Measurements from ENCODE around the gene ZNF319.
"Not testable (repeated sequence)": the region's sequence is repeated elsewhere in the genome, so short reads cannot be mapped to it uniquely, and the experiment has no call there.

ZNF319 gene

GRCh38 chr16:57979006-57979585, 21.4 kb downstream of the ZNF319 start:
- DNase-seq (ENCODE audit: low read depth in 4 of 4, low spot score in 1 of 4): no peak

GRCh38 chr16:57978070-57978465, 22.4 kb downstream of the ZNF319 start:
- not testable (repeated sequence) for DNase-seq (ENCODE audit: low read depth in 4 of 4, low spot score in 1 of 4)

- no peak for DNase-seq (ENCODE audit: low read depth in 4 of 4, low spot score in 1 of 4)
These were observed 22.9 kb downstream of the ZNF319 start for GRCh38 chr16:57977418-57978069.

DNA sequence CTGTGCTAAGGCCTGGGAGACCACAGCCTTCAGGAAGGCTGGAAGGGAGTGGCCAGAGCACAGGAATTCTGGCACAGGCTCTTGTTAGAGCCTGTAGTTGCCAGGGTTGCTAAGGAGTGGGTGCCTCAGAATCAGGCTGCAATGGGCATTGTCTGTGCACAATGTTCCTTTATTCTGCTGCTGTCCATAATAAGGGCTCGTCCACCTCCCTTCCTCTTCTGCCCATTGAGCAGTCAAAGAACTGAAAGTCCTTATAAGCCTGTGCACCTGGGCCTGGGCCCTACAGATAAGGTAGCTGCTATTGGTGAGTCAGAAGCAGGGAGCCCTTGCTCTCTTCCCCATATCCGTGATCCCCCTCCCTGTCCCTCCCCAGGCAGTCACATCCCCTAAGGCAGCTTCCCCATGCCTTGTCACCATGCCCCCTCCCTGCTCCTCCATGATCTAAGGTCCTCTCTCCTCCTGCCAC, 24.1 kb downstream of the ZNF319 start:
- DNase-seq (ENCODE audit: low read depth in 4 of 4, low spot score in 1 of 4): no peak

DNA sequence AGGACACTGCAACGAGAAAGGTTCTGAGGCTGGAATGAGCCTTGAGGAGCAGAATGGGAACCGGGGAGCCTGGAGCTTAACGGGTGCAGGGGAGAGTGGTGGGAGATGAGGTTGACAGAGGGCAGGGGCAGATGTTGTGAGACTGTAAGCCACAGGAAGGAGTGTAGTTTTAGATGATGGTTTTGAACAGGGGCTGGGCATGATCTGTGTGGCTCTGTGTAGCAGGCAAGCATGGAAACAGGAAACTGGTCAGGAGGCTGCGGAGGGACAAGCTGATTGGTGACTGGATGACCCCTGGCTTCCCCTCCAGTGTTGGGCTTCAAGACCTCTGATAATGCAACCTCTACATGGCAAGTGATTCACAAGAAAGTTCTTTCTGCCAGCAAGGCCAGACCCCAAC, 28.2 kb downstream of the ZNF319 start:
- DNase-seq (ENCODE audit: low read depth in 4 of 4, low spot score in 1 of 4): no peak

- DNase-seq (ENCODE audit: low read depth in 4 of 4, low spot score in 1 of 4): no peak
These were observed 28.6 kb downstream of the ZNF319 start for GRCh38 chr16:57971848-57972247.

- no peak for DNase-seq (ENCODE audit: low read depth in 4 of 4, low spot score in 1 of 4)
These were observed 29.5 kb downstream of the ZNF319 start, which contains the start of gene CNGB1 for GRCh38 chr16:57970970-57971369. Gene CNGB1 (minus strand): TSS chr16:57971128. CDS start chr16:57967286, 3,842 bp downstream.

DNA sequence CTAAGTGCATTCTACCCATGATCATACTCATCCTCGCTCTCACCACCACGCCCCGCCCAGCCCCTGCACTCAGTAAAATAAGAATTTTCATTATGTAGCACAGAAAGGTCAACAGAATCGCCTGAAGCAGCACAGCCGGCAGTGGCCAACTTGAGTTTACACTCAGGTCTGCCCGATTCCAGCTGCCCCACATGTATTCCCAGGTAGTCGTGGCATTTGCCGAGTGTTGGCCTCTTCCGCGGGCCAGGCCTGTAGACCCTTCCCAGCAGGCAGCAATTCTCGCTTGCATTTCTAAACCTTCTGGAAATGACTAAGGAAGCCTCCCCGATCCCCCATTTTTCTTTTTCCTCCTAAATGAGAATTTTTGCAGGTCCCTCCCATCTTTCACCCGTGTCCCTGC, 30.2 kb downstream of the ZNF319 start:
- DNase-seq (ENCODE audit: low read depth in 4 of 4, low spot score in 1 of 4): no peak

DNA sequence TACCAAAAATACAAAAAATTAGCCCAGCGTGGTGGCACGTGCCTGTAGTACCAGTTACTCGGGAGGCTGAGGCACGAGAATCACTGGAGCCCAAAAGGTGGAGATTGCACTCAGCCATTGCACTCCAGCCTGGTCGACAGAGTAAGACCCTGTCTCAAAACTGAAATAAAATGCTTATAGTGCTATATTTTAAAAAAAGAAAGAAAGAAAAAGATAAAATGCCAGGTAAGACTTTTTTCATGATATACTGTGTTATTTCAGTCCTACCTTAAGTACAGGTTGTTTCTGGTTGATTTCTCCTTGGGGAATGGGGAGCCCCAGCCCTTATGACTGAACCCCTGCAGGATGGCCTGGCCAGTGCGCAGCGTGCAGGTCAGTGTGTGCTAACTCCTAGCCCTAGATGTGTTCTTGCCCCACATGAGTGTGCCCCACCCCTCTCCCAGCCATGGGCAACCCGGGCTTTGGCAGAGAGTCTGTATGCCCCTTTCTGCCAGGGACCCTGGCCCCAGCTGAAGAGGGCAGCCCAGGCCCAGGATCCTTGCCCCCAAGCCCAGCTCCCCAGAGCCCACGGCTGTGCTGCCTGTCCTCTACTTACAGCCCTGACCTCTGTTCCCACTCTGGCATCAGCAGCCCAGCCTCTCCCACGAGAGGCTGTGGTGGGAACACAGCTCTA, 30.9 kb downstream of the ZNF319 start:
- DNase-seq (ENCODE audit: low read depth in 4 of 4, low spot score in 1 of 4): no peak

- DNase-seq (ENCODE audit: low read depth in 4 of 4, low spot score in 1 of 4): no peak
These were observed 32.6 kb downstream of the ZNF319 start for GRCh38 chr16:57967916-57968315.

GRCh38 chr16:57966986-57967385, 33.5 kb downstream of the ZNF319 start:
- DNase-seq (ENCODE audit: low read depth in 4 of 4, low spot score in 1 of 4): no peak

DNA sequence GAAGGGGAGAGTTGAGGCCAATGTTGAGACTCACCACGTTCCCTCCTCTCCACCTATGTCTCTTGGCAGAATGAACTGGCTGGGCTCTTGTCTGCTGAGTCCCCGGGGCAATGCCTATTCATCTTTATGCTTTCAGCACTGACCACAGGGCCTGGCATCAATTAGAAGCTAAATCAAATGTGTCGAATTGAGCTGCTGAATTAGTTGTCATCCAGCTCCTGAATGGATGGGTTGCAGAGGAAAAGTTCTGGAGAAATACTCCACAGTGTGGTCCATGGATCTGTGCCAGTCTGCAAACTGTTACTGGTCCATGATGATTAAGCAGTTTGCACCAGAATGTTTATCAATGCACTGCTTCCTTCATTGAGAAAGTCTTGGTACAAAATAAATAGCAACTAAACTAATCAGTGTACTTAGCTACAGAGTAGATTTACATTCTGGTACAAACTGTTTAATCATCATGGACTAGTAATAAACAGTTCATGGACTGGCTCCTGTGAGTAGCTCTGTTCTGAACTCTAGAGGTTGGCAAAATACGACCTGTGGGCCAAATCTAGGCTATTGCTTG, 34.2 kb downstream of the ZNF319 start:
- DNase-seq (ENCODE audit: low read depth in 4 of 4, low spot score in 1 of 4): no peak

- no peak for DNase-seq (ENCODE audit: low read depth in 4 of 4, low spot score in 1 of 4)
These were observed 36.2 kb downstream of the ZNF319 start for GRCh38 chr16:57964157-57964700.

- DNase-seq (ENCODE audit: low read depth in 4 of 4, low spot score in 1 of 4): no peak
These were observed 37.7 kb downstream of the ZNF319 start for GRCh38 chr16:57962756-57963155.

- DNase-seq (ENCODE audit: low read depth in 4 of 4, low spot score in 1 of 4): no peak
These were observed 38.4 kb downstream of the ZNF319 start for GRCh38 chr16:57962046-57962445.

DNA sequence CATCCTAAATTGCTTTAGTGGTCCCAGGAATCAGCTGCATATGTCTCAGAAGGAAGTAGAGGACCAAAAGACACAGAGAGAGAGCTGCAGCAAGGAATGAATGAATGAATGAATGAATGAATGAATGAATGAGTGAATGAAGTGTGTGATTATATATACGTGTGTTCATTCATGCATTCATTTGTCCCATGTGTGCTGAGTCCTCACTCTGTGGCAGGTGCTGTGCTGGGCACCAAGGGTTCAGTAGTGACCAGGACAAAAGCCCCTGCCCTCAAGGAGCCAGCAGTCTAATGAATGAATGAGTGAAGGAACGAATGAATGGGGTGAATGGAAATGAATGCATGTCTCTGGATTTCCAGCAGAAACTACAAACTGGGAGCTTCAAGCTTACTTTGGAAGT, 38.9 kb downstream of the ZNF319 start:
- no peak for DNase-seq (ENCODE audit: low read depth in 4 of 4, low spot score in 1 of 4)

DNA sequence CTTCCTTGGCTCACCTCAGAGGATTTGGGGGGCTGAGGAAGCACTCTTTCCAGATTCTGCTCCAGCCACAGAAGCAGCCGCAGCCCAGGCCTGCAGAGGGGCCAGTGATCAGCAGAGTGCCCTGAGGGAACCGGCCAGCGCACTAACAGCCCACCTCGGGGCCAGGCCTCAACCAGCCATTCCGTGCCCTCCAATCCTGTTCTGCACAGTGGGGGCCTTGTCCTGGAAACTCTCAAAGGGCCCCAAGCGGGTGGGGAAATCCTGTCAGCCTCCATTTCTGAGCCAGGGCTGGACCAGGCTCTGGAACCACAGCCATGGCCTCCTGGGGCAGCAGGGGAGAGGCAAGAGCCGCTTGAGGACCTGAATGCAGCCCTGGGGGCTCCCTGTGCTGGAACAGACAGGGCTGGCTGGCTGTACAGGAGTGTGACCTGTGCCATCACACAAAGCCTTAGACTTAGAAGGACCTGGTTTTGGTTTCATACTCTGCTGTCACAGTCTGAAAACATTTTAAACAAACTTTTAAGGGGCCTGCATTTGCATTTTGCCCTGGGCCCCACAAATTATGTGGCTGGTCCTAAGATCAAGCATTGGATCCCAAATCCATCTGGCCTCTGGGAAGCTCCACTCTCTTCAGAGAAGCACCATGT, 39.5 kb downstream of the ZNF319 start:
- DNase-seq (ENCODE audit: low read depth in 4 of 4, low spot score in 1 of 4): no peak

DNA sequence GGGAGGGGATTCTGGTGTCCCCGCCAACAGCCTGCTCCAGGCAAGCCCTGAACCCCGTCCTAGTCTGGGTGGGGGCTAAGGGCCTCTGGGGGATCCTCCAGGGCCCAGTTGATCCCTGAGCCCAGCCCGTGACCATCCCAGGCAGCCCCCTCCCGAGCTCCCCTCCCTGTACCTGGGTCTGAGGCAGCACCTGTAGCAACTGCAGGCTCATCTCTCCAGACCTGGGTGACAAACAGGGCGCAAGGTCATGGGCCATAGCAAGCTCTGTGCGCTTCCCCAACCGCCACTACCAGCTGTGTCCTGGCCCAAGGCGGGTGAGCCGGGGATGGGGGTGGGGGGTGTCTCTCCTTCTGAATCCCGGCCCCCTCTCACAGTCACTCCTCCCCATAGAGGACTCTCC, 40.2 kb downstream of the ZNF319 start:
- DNase-seq (ENCODE audit: low read depth in 4 of 4, low spot score in 1 of 4): no peak

DNA sequence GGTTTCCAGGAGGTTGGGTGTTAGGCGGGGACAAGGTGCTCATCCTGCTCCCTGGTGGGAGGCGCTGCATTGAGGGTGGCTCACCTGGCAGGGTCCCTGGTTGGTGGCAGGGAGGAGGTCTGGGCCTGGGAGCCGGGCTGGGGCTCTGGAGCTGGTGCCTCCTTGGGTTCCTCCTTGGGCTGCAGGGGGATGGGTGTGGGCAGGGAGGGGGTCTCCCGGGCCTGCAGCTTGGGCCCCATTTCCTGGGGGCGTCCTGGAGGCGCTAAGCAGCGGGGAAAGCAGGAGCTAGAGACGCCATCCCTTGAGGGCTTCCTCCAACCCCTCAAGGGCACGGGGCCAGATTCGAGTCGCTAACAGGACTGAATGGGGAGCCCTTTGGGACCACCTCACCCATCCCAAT, 40.7 kb downstream of the ZNF319 start:
- DNase-seq (ENCODE audit: low read depth in 4 of 4, low spot score in 1 of 4): no peak

DNA sequence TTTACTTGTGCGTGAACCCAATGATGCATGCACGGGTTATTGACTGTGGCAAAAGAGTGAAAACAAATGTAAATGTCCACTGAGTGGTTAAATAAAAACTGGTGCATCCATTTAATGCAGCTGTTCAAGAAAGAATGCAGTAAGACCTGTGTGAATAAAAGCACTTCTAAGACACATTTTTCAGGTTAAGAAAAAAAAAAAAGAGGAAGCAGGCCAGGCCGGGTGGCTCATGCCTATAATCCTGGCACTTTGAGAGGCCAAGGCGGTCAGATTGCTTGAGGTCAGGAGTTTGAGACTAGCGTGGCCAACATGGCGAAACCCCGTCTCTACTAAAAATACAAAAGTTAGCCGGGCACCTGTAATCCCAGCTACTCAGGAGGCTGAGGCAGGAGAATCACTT, 41.4 kb downstream of the ZNF319 start:
- no peak for DNase-seq (ENCODE audit: low read depth in 4 of 4, low spot score in 1 of 4)

DNA sequence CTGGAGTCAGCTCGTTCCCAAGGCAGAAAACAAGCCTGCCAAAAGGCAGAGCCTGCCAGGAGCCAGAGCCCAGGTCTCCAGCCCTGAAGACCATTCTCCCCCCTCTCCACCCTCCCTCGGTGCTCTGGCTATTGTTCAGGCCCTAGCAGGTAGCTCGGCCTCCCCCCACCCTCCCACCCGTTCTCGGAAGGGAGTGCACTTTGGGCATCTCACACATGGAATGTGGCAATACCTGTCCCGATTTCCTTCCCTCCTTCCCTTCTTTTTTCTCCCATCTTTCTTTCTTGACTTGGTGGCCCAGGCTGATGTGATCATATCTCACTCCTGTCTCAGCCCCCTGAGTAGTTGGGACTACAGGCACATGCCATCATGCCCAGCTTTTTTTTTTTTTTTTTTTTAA, 41.9 kb downstream of the ZNF319 start:
- DNase-seq (ENCODE audit: low read depth in 4 of 4, low spot score in 1 of 4): no peak

All from stimulated activated CD4-positive, alpha-beta T cell treated with anti-CD3 and anti-CD28 coated beads, Interleukin-1b, Interleukin-23, amount 100 ng/mL, for 24 hours (primary cell).